Gastrocnemius medialis (tissue), 4 donors: ENCODE measurements around the gene SDCCAG8. TPM values are rescaled to one million over a fixed set of nuclear protein-coding genes. Genes with fewer than 3 reads are reported as not detected.
"Not testable (repeated sequence)": the region's sequence is repeated elsewhere in the genome, so short reads cannot be mapped to it uniquely, and the experiment has no call there.

Source experiments
- ATAC-seq, 2 donors: fragments of 150-250 bp; one replicate each; pipeline ENCODE4 v1.9.1; 2016
- DNase-seq, 2 donors: peaks; one replicate each; pipeline ENCODE4 v3.0.0-alpha.2; 2019
- H3K27ac ChIP-seq, 4 donors: fragments of 200-600 bp; sonication (generic); 1 replicate in 1 of 4; 2 replicates in 3 of 4; pipeline ENCODE4 v1.5.1; 2016 to 2018; ENCODE audit warnings: mild to moderate bottlenecking in 2 of 4, moderate library complexity in 1 of 4
- H3K27me3 ChIP-seq, 3 donors: fragments of 200-600 bp; sonication (generic) in 2 of 3; 1 replicate in 1 of 3; 2 replicates in 2 of 3; pipeline versions ENCODE4 v1.5.1 to v1.6.0; 2016 to 2019; ENCODE audit warnings: mild to moderate bottlenecking in 1 of 3, moderate library complexity in 1 of 3
- H3K36me3 ChIP-seq, 2 donors: fragments of 200-600 bp; sonication (generic) in 1 of 2; one replicate each; pipeline ENCODE4 v1.5.1; 2017 to 2018
- H3K4me1 ChIP-seq, 2 donors: fragments of 200-600 bp; sonication (generic) in 1 of 2; one replicate each; pipeline ENCODE4 v1.5.1; 2016 to 2017; ENCODE audit warnings: mild to moderate bottlenecking in 2 of 2
- H3K4me3 ChIP-seq, 4 donors: fragments of 200-600 bp; sonication (generic) in 3 of 4; 1 replicate in 1 of 4; 2 replicates in 3 of 4; pipeline ENCODE4 v1.5.1; 2016 to 2019; ENCODE audit warnings: mild to moderate bottlenecking in 2 of 4
- H3K9me3 ChIP-seq, 3 donors: fragments of 200-600 bp; sonication (generic) in 2 of 3; 1 replicate in 1 of 3; 2 replicates in 2 of 3; pipeline ENCODE4 v1.5.1; 2016 to 2019
- CTCF ChIP-seq, 5 experiments: fragments of 450-650 bp in 3 of 5; fragments of 200-600 bp in 2 of 5; sonication (generic) in 2 of 5; IDR thresholded peaks in 4 of 5; conservative IDR thresholded peaks in 1 of 5; 1 replicate in 4 of 5; 2 replicates in 1 of 5; pipeline ENCODE4 v1.5.1; 2016 to 2019; ENCODE audit warnings: antibody characterized with exemption in 5 of 5, mild to moderate bottlenecking in 3 of 5, moderate library complexity in 3 of 5
- POLR2A ChIP-seq, 2 donors: fragments of 450-650 bp; IDR thresholded peaks; one replicate each; pipeline ENCODE4 v1.6.1; 2017; ENCODE audit warnings: antibody characterized with exemption in 2 of 2, mild to moderate bottlenecking in 2 of 2, moderate library complexity in 2 of 2
- in situ Hi-C, 4 donors: fragments of 200-750 bp; cut with MboI; loops; one replicate each; pipeline versions ENCODE4 v1.15.0 to v1.8.0; 2017; ENCODE audit warnings: low sequenced_read_pairs in 4 of 4
- intact Hi-C: fragments of 100-400 bp; cut with DNase I; formaldehyde crosslinking; loops from one replicate; pipeline ENCODE4 v1.15.1; 2023; ENCODE audit warnings: low total_unique reads
- total RNA-seq, 4 donors: library from RNA; depleted of rRNA; stranded (reverse); fragments of >200 nt; gene quantifications; one replicate each; pipeline versions ENCODE4 v1.1.0 to v1.2.3, GENCODE V29; 2016

SDCCAG8 gene
- total RNA-seq = 10 to 100 TPM; 12.3 to 33.9 (median 26.1) TPM

GRCh38 chr1:243255791-243256512 lies at the start of gene SDCCAG8:
SDCCAG8 (plus strand) TSS chr1:243256041; CDS start chr1:243256174, 133 bp downstream.
- in situ Hi-C loops = loop anchor here in 2 of 4 donors (25.0 kb wide), 2 partner anchors 1581 to 1606 kb away; partner anchors contain the start of genes COX20 (in 1 of the 2) and HNRNPU (in 1 of the 2)
- intact Hi-C loops = loop anchor here (2.0 to 10.0 kb wide), 7 partner anchors 61 to 1611 kb away; partner anchors contain the start of genes CHML, DESI2, HNRNPU and OPN3

GRCh38 chr1:243211984-243212383 lies 43.9 kb upstream of the SDCCAG8 start:
- ATAC-seq, DNase-seq, H3K36me3 ChIP-seq, intact Hi-C loops, in situ Hi-C loops, H3K9me3 ChIP-seq, H3K27me3 ChIP-seq, H3K4me3 ChIP-seq: not testable (repeated sequence)
- Histone ChIP-seq H3K27ac (peak overlapping the region in 1 of 4 donors; percentile 12), H3K4me1 (peaks cover 6 to 19% of the 10 kb centered on the region in 2 donors)

More at GRCh38 chr1:243255791-243256512, at the start of gene SDCCAG8:
- H3K36me3 ChIP-seq = no peaks in the 10 kb centered on the region
- peak within 1 kb of the TSS; percentile 78 to 95 (median 79) for H3K4me3 ChIP-seq
- H3K27ac ChIP-seq = peak within 1 kb of the TSS; percentile 87 to 97 (median 96)
- peaks cover 47 to 49% of the 10 kb centered on the region in 2 donors for H3K4me1 ChIP-seq
- no peaks in the 10 kb centered on the region for H3K27me3 ChIP-seq
- DNase-seq = peak; percentile 99
- ATAC-seq = peak; percentile 86
- H3K9me3 ChIP-seq = no peaks in the 10 kb centered on the region
- peak; percentile 91 to 94 for TF ChIP-seq POLR2A (IDR thresholded peaks at IDR 0.05)
- no peak for TF ChIP-seq CTCF (IDR thresholded peaks at IDR 0.05 in 4 of 5, conservative IDR thresholded peaks at IDR 0.05 in 1 of 5)

- in situ Hi-C loops (no loop called here), intact Hi-C loops (no loop called here)
- no peak for TF ChIP-seq POLR2A (IDR thresholded peaks at IDR 0.05)
- TF ChIP-seq CTCF (IDR thresholded peaks at IDR 0.05 in 4 of 5, conservative IDR thresholded peaks at IDR 0.05 in 1 of 5) = no peak
- DNase-seq (no peak), ATAC-seq (peak; percentile 83 to 93)
- H3K27me3 ChIP-seq = no peaks in the 10 kb centered on the region
- no peaks in the 10 kb centered on the region for H3K9me3 ChIP-seq
- no peaks in the 10 kb centered on the region for H3K36me3 ChIP-seq
- H3K4me3 ChIP-seq = no peak overlapping the region
- peaks cover 6 to 26% of the 10 kb centered on the region in 2 donors for H3K4me1 ChIP-seq
- H3K27ac ChIP-seq = peak overlapping the region in 2 of 4 donors; percentile 4 to 21
Observed at GRCh38 chr1:243213045-243213787, 42.6 kb upstream of the SDCCAG8 start.

- ATAC-seq, H3K27ac ChIP-seq, intact Hi-C loops, H3K36me3 ChIP-seq, in situ Hi-C loops, H3K27me3 ChIP-seq, H3K9me3 ChIP-seq, DNase-seq, H3K4me3 ChIP-seq: not testable (repeated sequence)
- peaks cover 6 to 26% of the 10 kb centered on the region in 2 donors for H3K4me1 ChIP-seq
Observed at GRCh38 chr1:243215276-243215875, 40.5 kb upstream of the SDCCAG8 start.

GRCh38 chr1:243216741-243217140 lies 39.1 kb upstream of the SDCCAG8 start:
- Histone ChIP-seq H3K27me3 (no peaks in the 10 kb centered on the region), H3K4me1 (peaks cover 6 to 26% of the 10 kb centered on the region in 2 donors), H3K27ac (no peak overlapping the region), H3K36me3 (peaks cover 0 to 20% of the 10 kb centered on the region in 2 donors), H3K9me3 (no peaks in the 10 kb centered on the region), H3K4me3 (no peak overlapping the region)
- TF ChIP-seq CTCF (IDR thresholded peaks at IDR 0.05 in 4 of 5, conservative IDR thresholded peaks at IDR 0.05 in 1 of 5) (no peak), POLR2A (IDR thresholded peaks at IDR 0.05) (no peak)
- DNase-seq (no peak), ATAC-seq (no peak)
- intact Hi-C loops = no loop called here
- in situ Hi-C loops = no loop called here
